HepG2 (cell line): ENCODE data around the gene NFKBIA. TPM values are rescaled to one million over a fixed set of nuclear protein-coding genes. Genes with fewer than 3 reads are reported as not detected.

Experiments used
- JUNB ChIP-seq: sonication (generic); formaldehyde crosslinking; IDR thresholded peaks from 2 replicates; pipeline ENCODE4 v1.8.0; 2022; ENCODE audit warnings: missing genetic modification reagents, mild to moderate bottlenecking, borderline replicate concordance
- KAT2B ChIP-seq: fragments of 150-350 bp; IDR thresholded peaks from 2 replicates; pipeline ENCODE4 v1.6.1; 2014; ENCODE audit warnings: low read depth, low read length, borderline replicate concordance
- MZF1 ChIP-seq: sonication (generic); formaldehyde crosslinking; IDR thresholded peaks from 2 replicates; pipeline ENCODE4 v1.8.1; 2023; ENCODE audit warnings: mild to moderate bottlenecking, missing genetic modification reagents, borderline replicate concordance
- NFE2L1 ChIP-seq: sonication (generic); formaldehyde crosslinking; IDR thresholded peaks from 2 replicates; pipeline ENCODE4 v1.4.0; 2020; ENCODE audit warnings: missing genetic modification reagents, mild to moderate bottlenecking, borderline replicate concordance
- PBX3 ChIP-seq: sonication (generic); formaldehyde crosslinking; IDR thresholded peaks from 2 replicates; pipeline ENCODE4 v1.8.1; 2023; ENCODE audit warnings: missing genetic modification reagents, inconsistent platforms, borderline replicate concordance
- PHF21A ChIP-seq: sonication (generic); formaldehyde crosslinking; IDR thresholded peaks from 2 replicates; pipeline ENCODE4 v1.5.0; 2020; ENCODE audit warnings: mild to moderate bottlenecking, missing genetic modification reagents
- PRDM4 ChIP-seq: sonication (generic); formaldehyde crosslinking; IDR thresholded peaks from 2 replicates; pipeline ENCODE4 v1.9.0; 2021; ENCODE audit warnings: missing genetic modification reagents, borderline replicate concordance
- RARA ChIP-seq: IDR thresholded peaks from 2 replicates; pipeline ENCODE4 v1.6.1; 2016; ENCODE audit warnings: missing genetic modification reagents, missing compliant biosample characterization
- SAP130 ChIP-seq: IDR thresholded peaks from 2 replicates; pipeline ENCODE4 v1.6.1; 2016; ENCODE audit warnings: low read depth
- SNAPC2 ChIP-seq: sonication (generic); formaldehyde crosslinking; IDR thresholded peaks from 2 replicates; pipeline ENCODE4 v1.8.1; 2022; ENCODE audit warnings: mild to moderate bottlenecking, missing genetic modification reagents
- SOX5 ChIP-seq: IDR thresholded peaks from 2 replicates; pipeline ENCODE4 v1.6.1; 2016; ENCODE audit warnings: borderline replicate concordance
- SP5 ChIP-seq: IDR thresholded peaks from 2 replicates; pipeline ENCODE4 v1.6.1; 2016; ENCODE audit warnings: low read depth, borderline replicate concordance
- UBTF ChIP-seq: sonication (generic); formaldehyde crosslinking; IDR thresholded peaks from 2 replicates; pipeline ENCODE4 v1.4.0; 2020; ENCODE audit warnings: mild to moderate bottlenecking, missing genetic modification reagents
- ZNF235 ChIP-seq: sonication (generic); formaldehyde crosslinking; IDR thresholded peaks from 2 replicates; pipeline ENCODE4 v1.8.1; 2023; ENCODE audit warnings: mild to moderate bottlenecking, missing genetic modification reagents, borderline replicate concordance
- ZNF264 ChIP-seq: sonication (generic); formaldehyde crosslinking; IDR thresholded peaks from 2 replicates; pipeline ENCODE4 v1.4.0; 2020; ENCODE audit warnings: missing genetic modification reagents
- ZNF609 ChIP-seq: sonication (generic); formaldehyde crosslinking; IDR thresholded peaks from 2 replicates; pipeline ENCODE4 v1.4.0; 2020; ENCODE audit warnings: mild to moderate bottlenecking, missing genetic modification reagents, borderline replicate concordance
- polyA plus RNA-seq, 8 experiments: library from polyadenylated mRNA; depleted of rRNA in 3 of 8; stranded (reverse) in 7 of 8; unstranded in 1 of 8; fragments of >200 nt; fragmentation: Illumina TruSeq in 4 of 8; extraction: Trizol in 4 of 8; gene quantifications; 2 replicates each; pipeline versions ENCODE4 v1.2.1 to v1.2.3, GENCODE V29; 2011 to 2016; ENCODE audit warnings: low read depth in 4 of 8, missing spikeins in 1 of 8, mixed read lengths in 1 of 8; ENCODE audit not compliant: insufficient read depth in 1 of 8
- total RNA-seq, 5 experiments: library from RNA; depleted of rRNA; stranded (reverse); fragments of >200 nt; fragmentation: Illumina TruSeq; extraction: Trizol; gene quantifications; 2 replicates each; pipeline ENCODE4 v1.2.3, GENCODE V29; 2016; ENCODE audit warnings: low read depth in 1 of 5

The NFKBIA gene
- total and polyA plus RNA-seq, 2 of the 13 experiments (the other 11 are each of a cell fraction or from before 2014, with no cell fraction given): 197 to 319 TPM

GRCh38 chr14:35353409-35354172, 51.0 kb downstream of the NFKBIA start (continued):
- TF ChIP-seq PRDM4 (CRISPR knock-in tag) (no peak), SP5 (CRISPR knock-in tag) (peak; percentile 72), PHF21A (CRISPR knock-in tag) (peak; percentile 33; the same call in 1 of the 2 replicates), SOX5 (peak; percentile 67), SNAPC2 (peak; percentile 49; the same call in 1 of the 2 replicates), ZNF609 (CRISPR knock-in tag) (peak; percentile 45; the same call in 1 of the 2 replicates), RARA (peak; percentile 75), JUNB (CRISPR knock-in tag) (no peak), KAT2B (0 out of 2 replicates have a peak, but pooled peaks have one; percentile 9), ZNF264 (peak; percentile 35; the same call in 1 of the 2 replicates), MZF1 (CRISPR knock-in tag) (peak; percentile 93; the same call in 1 of the 2 replicates), SAP130 (peak; percentile 76), PBX3 (CRISPR knock-in tag) (no peak), NFE2L1 (CRISPR knock-in tag) (0 out of 2 replicates have a peak, but pooled peaks have one; percentile 32), ZNF235 (CRISPR knock-in tag) (no peak), UBTF (CRISPR knock-in tag) (0 out of 2 replicates have a peak, but pooled peaks have one; percentile 29)
